GM21381 (cell line): ENCODE results near the gene CPT1B.
A peak's percentile ranks its signal among the peaks of the same experiment; 100 is the strongest.

Experiments
- ATAC-seq: cut with Tn5 transposase; IDR thresholded peaks from one replicate; pipeline ENCODE4 v1.9.1; 2021; ENCODE audit warnings: mild to moderate bottlenecking, moderate library complexity; ENCODE audit not compliant: unreplicated experiment

CPT1B gene

GRCh38 chr22:50571264-50572175 is 6.7 kb downstream of the CPT1B start:
- no peak for ATAC-seq

GRCh38 chr22:50570861-50571260 is 7.4 kb downstream of the CPT1B start:
- no peak for ATAC-seq

- no peak for ATAC-seq
Measured at GRCh38 chr22:50569896-50570535, 8.2 kb downstream of the CPT1B start.

GRCh38 chr22:50569041-50569459 is 9.2 kb downstream of the CPT1B start:
- ATAC-seq: no peak

GRCh38 chr22:50568626-50569025 is 9.6 kb downstream of the CPT1B start:
- ATAC-seq: no peak

- ATAC-seq: no peak
Measured at GRCh38 chr22:50567721-50568252, 10.4 kb downstream of the CPT1B start.

- no peak for ATAC-seq
Measured at GRCh38 chr22:50564289-50564688, 13.9 kb downstream of the CPT1B start.

- no peak for ATAC-seq
Measured at GRCh38 chr22:50563413-50564160, 14.6 kb downstream of the CPT1B start.

GRCh38 chr22:50562523-50563412 is 15.5 kb downstream of the CPT1B start, which contains the start of gene SYCE3:
TSS of gene SYCE3 (minus strand) at chr22:50562919. CDS start at chr22:50556405, 6,514 bp downstream.
- ATAC-seq: peak; percentile 95

- no peak for ATAC-seq
Measured at GRCh38 chr22:50561401-50562358, 16.5 kb downstream of the CPT1B start.

- no peak for ATAC-seq
Measured at GRCh38 chr22:50560034-50560433, 18.2 kb downstream of the CPT1B start.

- ATAC-seq: no peak
Measured at GRCh38 chr22:50556703-50557102, 21.5 kb downstream of the CPT1B start.

- no peak for ATAC-seq
Measured at GRCh38 chr22:50553310-50553709, 24.9 kb downstream of the CPT1B start.

GRCh38 chr22:50551160-50551752 is 27.0 kb downstream of the CPT1B start:
- no peak for ATAC-seq

GRCh38 chr22:50550395-50550794 is 27.8 kb downstream of the CPT1B start:
- ATAC-seq: no peak

GRCh38 chr22:50548921-50549790 is 29.1 kb downstream of the CPT1B start:
- no peak for ATAC-seq

GRCh38 chr22:50548040-50548920 is 29.9 kb downstream of the CPT1B start:
- ATAC-seq: no peak
